OCI-LY3 (cell line): ENCODE measurements around the gene ZNF677.

ENCODE experiments used
- CTCF ChIP-seq: fragments of 200-600, 300-600 bp; sonication (generic); IDR thresholded peaks from 2 replicates; pipeline ENCODE4 v1.5.1; 2014; ENCODE audit warnings: antibody characterized with exemption, low read length, low read depth
- EZH2phosphoT487 ChIP-seq: fragments of 200-600 bp; shearing (Covaris generic); IDR thresholded peaks from 2 replicates; pipeline ENCODE4 v1.6.1; 2018; ENCODE audit warnings: antibody characterized with exemption, mixed run types, low read depth

- no peak for TF ChIP-seq CTCF
- no peak for TF ChIP-seq EZH2phosphoT487
Measured at GRCh38 chr19:53193535-53194222, 61.0 kb downstream of the ZNF677 start.
